ENCODE measurements around the gene LIG1.

Gene LIG1

GRCh38 chr19:48069435-48069834 lies 100.7 kb downstream of the LIG1 start:
- no peak for DNase-seq

Measured in activated naive CD4-positive, alpha-beta T cell (primary cell).